ENCODE data around the gene GUSB. TPM values are rescaled to one million over a fixed set of nuclear protein-coding genes. Genes with fewer than 3 reads are reported as not detected.
A peak's percentile ranks its signal among the peaks of the same experiment; 100 is the strongest.

Gene GUSB
- total RNA-seq, 1 experiment from 2014 or later = 62.0 TPM

- Histone ChIP-seq H2BK5ac (ENCODE audit: insufficient read length, low read length) (no peak overlapping the region), H2BK20ac (ENCODE audit: low read depth, low read length, poor library complexity, severe bottlenecking) (no peak overlapping the region), H3K23ac (ENCODE audit: insufficient read length, low read depth, low read length) (no peak overlapping the region), H3K14ac (ENCODE audit: insufficient read depth, low read length) (no peak overlapping the region), H3K9me3 (ENCODE audit: control insufficient read depth, low read depth, low read length) (no peaks in the 10 kb centered on the region), H3K18ac (ENCODE audit: insufficient read length, low read depth, low read length) (no peak overlapping the region), H3K27me3 (ENCODE audit: insufficient read depth, low read length) (no peaks in the 10 kb centered on the region), H3K23me2 (ENCODE audit: insufficient read length, low read depth, low read length, poor library complexity, severe bottlenecking) (peaks cover 2% of the 10 kb centered on the region), H2BK12ac (ENCODE audit: insufficient read length, low read depth, low read length) (no peak overlapping the region), H4K5ac (ENCODE audit: insufficient read length, low read depth, low read length) (no peak overlapping the region), H3K56ac (ENCODE audit: insufficient read length, low read depth, low read length) (no peak overlapping the region), H3K4me2 (ENCODE audit: insufficient read depth, insufficient read length, low read length) (no peak overlapping the region), H4K20me1 (ENCODE audit: control insufficient read depth, insufficient read depth, insufficient read length) (peaks cover 5% of the 10 kb centered on the region), H3K79me1 (ENCODE audit: insufficient read depth, low read depth, low read length, poor library complexity, severe bottlenecking) (peaks cover 3% of the 10 kb centered on the region), H4K8ac (replicated peaks; ENCODE audit: insufficient read length, low read depth, low read length) (no peak overlapping the region), H2BK120ac (ENCODE audit: low read depth, low read length, poor library complexity, severe bottlenecking) (no peak overlapping the region), H2AFZ (ENCODE audit: low read length) (no peak overlapping the region), H3K27ac (ENCODE audit: insufficient read length, low read depth, low read length) (no peak overlapping the region), H4K91ac (ENCODE audit: insufficient read length, low read depth, low read length) (no peak overlapping the region), H3K9ac (ENCODE audit: extremely low read depth, insufficient read length, low read length) (no peak overlapping the region), H3K79me2 (ENCODE audit: insufficient read depth, low read length) (no peaks in the 10 kb centered on the region; the same call in 1 of the 2 replicates), H3K4ac (ENCODE audit: low read depth, low read length) (no peak overlapping the region), H3K4me1 (ENCODE audit: insufficient read depth, low read length) (no peaks in the 10 kb centered on the region), H3T11ph (ENCODE audit: low read length) (no peak overlapping the region), H2BK15ac (ENCODE audit: low read depth, low read length) (no peak overlapping the region), H2AK5ac (ENCODE audit: insufficient read length, low read length) (no peak overlapping the region)
- Mint-ChIP-seq H3K4me1 (peaks cover 2 to 3% of the 10 kb centered on the region in 2 experiments; a peak in 2 of 4 replicates), H3K36me3 (ENCODE audit: insufficient read depth in 1 of 3, low read depth in 3 of 3) (peaks cover 26 to 39% (median 33%) of the 10 kb centered on the region in 3 experiments; a peak in 6 of 7 replicates), H3K27me3 (ENCODE audit: low read depth) (no peaks in the 10 kb centered on the region), H3K27ac (no peak overlapping the region), H3K4me3 (peak overlapping the region in 1 of 2 experiments; percentile 7; a peak in 1 of 5 replicates), H3K9me3 (no peaks in the 10 kb centered on the region)
- WGBS (ENCODE audit: extremely low coverage, insufficient read length, low lambda C conversion rate) = no CpG with 5 or more reads among the region's 18 CpGs
- no peak for DNase-seq
- TF ChIP-seq CTCF (conservative IDR thresholded peaks at IDR 0.05) = no peak
Measured at GRCh38 chr7:65978891-65979582, 3.0 kb downstream of the GUSB start.
